ENCODE results near the gene GRAMD4. TPM values are rescaled to one million over a fixed set of nuclear protein-coding genes. Genes with fewer than 3 reads are reported as not detected.

GRAMD4 gene
- total and polyA plus RNA-seq, 12 donors, result 29.3 to 143 (median 63.9) TPM

DNA sequence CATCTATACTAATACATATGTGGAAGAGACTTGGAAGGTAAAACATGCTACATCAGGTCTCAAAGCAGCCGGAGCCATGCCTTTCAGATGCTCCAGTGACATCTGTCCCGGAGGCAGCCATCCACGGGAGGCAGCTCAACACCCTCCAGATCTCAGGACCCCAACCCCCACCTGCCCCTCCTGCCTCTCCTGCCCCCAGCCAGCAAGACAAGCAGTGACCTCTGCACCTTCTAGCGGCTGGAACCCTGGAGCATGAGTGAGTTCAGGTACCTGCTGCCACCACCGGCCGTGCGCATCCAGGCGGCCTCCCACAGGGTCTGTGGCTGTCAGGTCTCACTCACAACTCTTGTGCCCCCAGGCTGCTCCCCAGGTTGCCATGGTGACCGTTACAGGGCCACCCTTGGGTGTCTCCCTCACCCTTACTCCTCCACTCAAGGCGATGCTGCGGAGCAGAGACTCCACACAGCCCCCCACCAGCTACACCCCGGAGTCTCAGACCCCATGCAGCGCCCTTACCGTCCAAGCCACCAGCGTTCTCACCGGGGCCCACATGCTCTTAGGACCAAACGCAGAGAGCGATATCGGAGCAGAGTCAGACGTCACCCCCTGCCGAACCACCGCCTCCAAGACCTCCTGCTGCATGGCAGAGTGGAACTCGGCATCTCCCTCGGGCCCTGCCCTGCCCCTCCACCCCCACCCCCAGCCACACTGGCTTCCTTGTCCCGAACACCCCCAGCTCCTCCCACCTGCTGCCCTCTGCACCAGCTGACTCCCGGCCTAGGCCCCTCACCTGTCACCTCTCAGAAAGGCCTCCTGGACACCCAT, 83.2 kb downstream of the GRAMD4 start:
- Histone ChIP-seq H3K4me1 (peaks cover 0 to 18% (median 4%) of the 10 kb centered on the region in 9 donors), H3K36me3 (peaks cover 8 to 98% (median 67%) of the 10 kb centered on the region in 9 donors), H3K27ac (no peak overlapping the region), H3K4me3 (no peak overlapping the region), H3K9me3 (no peaks in the 10 kb centered on the region), H3K27me3 (no peaks in the 10 kb centered on the region)
- intact Hi-C loops (cut with DNase I), result no loop called here
- ATAC-seq (no peak), DNase-seq (no peak)
- TF ChIP-seq, protein P1, sequence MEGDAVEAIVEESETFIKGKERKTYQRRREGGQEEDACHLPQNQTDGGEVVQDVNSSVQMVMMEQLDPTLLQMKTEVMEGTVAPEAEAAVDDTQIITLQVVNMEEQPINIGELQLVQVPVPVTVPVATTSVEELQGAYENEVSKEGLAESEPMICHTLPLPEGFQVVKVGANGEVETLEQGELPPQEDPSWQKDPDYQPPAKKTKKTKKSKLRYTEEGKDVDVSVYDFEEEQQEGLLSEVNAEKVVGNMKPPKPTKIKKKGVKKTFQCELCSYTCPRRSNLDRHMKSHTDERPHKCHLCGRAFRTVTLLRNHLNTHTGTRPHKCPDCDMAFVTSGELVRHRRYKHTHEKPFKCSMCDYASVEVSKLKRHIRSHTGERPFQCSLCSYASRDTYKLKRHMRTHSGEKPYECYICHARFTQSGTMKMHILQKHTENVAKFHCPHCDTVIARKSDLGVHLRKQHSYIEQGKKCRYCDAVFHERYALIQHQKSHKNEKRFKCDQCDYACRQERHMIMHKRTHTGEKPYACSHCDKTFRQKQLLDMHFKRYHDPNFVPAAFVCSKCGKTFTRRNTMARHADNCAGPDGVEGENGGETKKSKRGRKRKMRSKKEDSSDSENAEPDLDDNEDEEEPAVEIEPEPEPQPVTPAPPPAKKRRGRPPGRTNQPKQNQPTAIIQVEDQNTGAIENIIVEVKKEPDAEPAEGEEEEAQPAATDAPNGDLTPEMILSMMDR (IDR thresholded peaks at IDR 0.05), result no peak
- 92 to 95% methylated on average over 26 of the region's 26 CpGs for WGBS, 2 donors

DNA sequence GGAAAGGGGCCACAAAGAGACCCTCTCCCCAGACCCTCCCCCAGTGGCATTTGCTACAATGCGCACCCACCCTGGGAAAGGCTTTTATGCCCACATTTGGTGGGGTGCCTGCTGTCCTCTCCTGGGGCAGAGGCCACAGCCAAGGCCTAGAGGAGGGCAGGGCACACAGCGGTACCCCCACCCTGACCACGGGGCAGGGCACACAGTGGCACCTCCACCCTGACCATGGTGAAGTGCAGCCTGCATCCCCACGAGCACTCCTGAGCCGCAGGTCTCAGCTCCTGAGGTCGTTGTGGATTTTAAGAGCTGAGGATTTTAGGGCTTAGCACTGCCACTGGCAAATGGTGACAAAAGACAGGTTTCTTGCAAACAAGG, 83.8 kb downstream of the GRAMD4 start:
- Histone ChIP-seq H3K9me3 (no peaks in the 10 kb centered on the region), H3K4me1 (peaks cover 0 to 18% (median 4%) of the 10 kb centered on the region in 9 donors), H3K4me3 (no peak overlapping the region), H3K27me3 (no peaks in the 10 kb centered on the region), H3K27ac (no peak overlapping the region), H3K36me3 (peaks cover 6 to 98% (median 67%) of the 10 kb centered on the region in 9 donors)
- DNase-seq, result no peak
- intact Hi-C loops (cut with DNase I), result no loop called here
- TF ChIP-seq, protein P1 (IDR thresholded peaks at IDR 0.05), result no peak
- ATAC-seq, result no peak
- WGBS, 2 donors, result 96% methylated on average over 6 of the region's 6 CpGs

DNA sequence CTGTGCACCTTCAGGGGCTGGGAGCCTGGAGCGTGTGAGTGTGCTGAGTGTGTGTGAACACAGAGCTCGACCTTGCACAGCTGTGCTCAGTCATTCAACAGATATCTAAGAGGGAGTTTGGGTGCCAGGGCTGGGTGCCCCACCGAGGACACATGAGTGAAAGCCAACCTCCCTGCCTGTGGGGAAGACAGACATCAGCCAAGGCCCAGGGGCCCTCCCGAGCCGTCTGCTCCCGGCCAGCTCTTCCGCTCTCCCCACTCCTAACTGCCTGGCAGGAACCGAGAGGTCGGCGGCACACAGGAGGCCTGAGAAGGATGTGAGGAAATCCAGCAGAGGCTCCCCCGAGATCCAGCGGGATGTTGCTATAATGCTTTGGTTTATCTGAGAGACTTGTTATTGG, 85.9 kb downstream of the GRAMD4 start:
- Histone ChIP-seq H3K9me3 (no peaks in the 10 kb centered on the region), H3K27ac (peak overlapping the region in 2 of 10 donors; percentile 0 to 6), H3K27me3 (no peaks in the 10 kb centered on the region), H3K4me1 (peaks cover 0 to 18% (median 4%) of the 10 kb centered on the region in 9 donors), H3K36me3 (peaks cover 8 to 98% (median 69%) of the 10 kb centered on the region in 9 donors), H3K4me3 (no peak overlapping the region)
- DNase-seq (no peak), ATAC-seq (peak; percentile 28 to 79 (median 52))
- WGBS, 2 donors, result 65 to 67% methylated on average over 12 of the region's 12 CpGs
- intact Hi-C loops (cut with DNase I), result no loop called here
- TF ChIP-seq, protein P1 (IDR thresholded peaks at IDR 0.05), result no peak

DNA sequence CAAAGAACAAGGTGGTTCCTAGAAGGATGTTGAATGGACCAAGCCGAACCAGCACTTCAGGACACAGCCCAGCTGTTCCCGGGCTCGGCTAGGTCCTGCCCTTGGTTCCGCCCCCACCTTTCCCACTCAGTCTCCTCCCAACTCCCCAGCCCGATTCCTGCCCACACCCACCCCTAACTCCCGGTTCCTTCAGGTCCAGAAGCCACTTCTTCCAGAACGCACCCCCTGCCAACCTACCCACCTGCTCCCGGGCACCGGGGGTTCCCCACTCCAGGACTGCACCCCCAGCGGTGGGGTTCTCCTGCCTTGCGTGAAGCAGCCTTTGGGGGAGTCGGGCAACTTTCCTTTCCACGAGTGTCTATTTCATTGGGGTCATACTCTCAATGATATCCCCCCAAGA, 87.1 kb downstream of the GRAMD4 start:
- H3K27ac ChIP-seq, result no peak overlapping the region
- H3K36me3 ChIP-seq, result peaks cover 8 to 100% (median 75%) of the 10 kb centered on the region in 9 donors
- intact Hi-C loops (cut with DNase I), result no loop called here
- no peaks in the 10 kb centered on the region for H3K27me3 ChIP-seq
- no peak overlapping the region for H3K4me3 ChIP-seq
- ATAC-seq (peak in 1 of 8 donors; percentile 9), DNase-seq (no peak)
- WGBS, 2 donors, result 89 to 94% methylated on average over 13 of the region's 13 CpGs
- TF ChIP-seq, protein P1 (IDR thresholded peaks at IDR 0.05), result no peak
- H3K4me1 ChIP-seq, result peaks cover 0 to 18% (median 4%) of the 10 kb centered on the region in 9 donors
- no peaks in the 10 kb centered on the region for H3K9me3 ChIP-seq
